GM13976 (cell line): ENCODE data around the gene ACOX1.

Source experiments
- DNase-seq: peaks from one replicate; pipeline ENCODE4 v3.0.0; 2012; ENCODE audit warnings: low spot score
- in situ Hi-C: fragments of 300-500 bp; cut with MboI; formaldehyde crosslinking; loops from one replicate; pipeline ENCODE4 v1.12.0; 2022; ENCODE audit warnings: low sequenced_read_pairs, mixed read lengths, inconsistent platforms; ENCODE audit not compliant: unreplicated experiment
- TF ChIP-seq, protein P1 (sequence below): IDR thresholded peaks from 2 replicates; pipeline ENCODE4 v1.5.1; 2012; ENCODE audit warnings: borderline replicate concordance, mild to moderate bottlenecking; ENCODE audit not compliant: insufficient read depth; ENCODE audit errors: extremely low read depth, missing control alignments, control extremely low read depth

Gene ACOX1

DNA sequence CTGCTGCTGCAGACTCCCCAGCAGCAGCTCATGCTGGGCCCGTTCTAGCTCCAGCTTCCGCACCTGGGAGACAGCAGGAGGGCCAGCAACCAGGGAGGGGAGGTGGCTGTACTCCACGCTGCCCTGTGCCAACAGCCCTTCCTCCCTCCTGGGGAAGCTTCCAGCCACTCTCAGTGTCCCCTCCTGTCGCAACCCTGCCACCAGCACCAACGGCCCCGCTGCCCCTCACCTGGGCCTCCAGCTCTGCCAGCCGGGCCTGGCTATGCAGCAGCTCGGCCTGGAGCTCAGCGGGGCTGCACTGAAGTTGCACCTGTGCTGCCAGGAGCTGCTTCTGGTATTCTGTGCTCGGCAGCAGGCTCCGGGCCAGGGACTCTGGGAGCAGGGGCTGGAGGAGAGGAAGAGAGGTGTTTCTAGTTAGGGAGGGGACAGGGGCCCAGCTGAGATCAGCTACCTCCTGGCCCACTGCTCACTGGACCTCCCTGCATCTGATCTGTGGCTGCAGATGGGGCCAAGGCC is 58.9 kb downstream of the ACOX1 start:
- DNase-seq: no peak
- TF ChIP-seq, protein P1, sequence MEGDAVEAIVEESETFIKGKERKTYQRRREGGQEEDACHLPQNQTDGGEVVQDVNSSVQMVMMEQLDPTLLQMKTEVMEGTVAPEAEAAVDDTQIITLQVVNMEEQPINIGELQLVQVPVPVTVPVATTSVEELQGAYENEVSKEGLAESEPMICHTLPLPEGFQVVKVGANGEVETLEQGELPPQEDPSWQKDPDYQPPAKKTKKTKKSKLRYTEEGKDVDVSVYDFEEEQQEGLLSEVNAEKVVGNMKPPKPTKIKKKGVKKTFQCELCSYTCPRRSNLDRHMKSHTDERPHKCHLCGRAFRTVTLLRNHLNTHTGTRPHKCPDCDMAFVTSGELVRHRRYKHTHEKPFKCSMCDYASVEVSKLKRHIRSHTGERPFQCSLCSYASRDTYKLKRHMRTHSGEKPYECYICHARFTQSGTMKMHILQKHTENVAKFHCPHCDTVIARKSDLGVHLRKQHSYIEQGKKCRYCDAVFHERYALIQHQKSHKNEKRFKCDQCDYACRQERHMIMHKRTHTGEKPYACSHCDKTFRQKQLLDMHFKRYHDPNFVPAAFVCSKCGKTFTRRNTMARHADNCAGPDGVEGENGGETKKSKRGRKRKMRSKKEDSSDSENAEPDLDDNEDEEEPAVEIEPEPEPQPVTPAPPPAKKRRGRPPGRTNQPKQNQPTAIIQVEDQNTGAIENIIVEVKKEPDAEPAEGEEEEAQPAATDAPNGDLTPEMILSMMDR: no peak
- in situ Hi-C loops: loop anchor here (25.0 kb wide), 1 partner anchor 367 kb away; no protein-coding TSS in a partner anchor

DNA sequence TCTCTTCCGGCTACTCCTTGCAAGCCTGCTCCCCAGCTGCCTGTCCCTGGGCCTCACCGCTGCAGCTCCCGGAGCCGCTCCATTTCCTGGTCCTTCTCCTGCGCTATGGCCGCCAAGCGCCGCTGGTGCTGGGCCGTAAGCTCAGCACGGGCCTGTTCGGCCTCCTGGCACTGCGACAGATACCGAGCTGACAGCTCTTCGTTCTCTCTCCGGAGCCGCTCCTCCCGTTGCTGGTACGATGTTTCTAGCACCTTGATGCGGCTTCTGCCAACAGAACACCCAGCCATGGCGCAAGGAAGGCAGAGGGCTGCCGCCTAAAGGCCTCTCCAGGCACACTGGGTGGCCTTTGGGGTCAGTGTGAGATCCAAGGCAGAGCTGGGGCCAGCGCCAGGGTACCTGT is 59.4 kb downstream of the ACOX1 start:
- no peak for DNase-seq
- in situ Hi-C loops: loop anchor here (25.0 kb wide), 1 partner anchor 368 kb away; no protein-coding TSS in a partner anchor
- TF ChIP-seq, protein P1: no peak

- TF ChIP-seq, protein P1: no peak
- in situ Hi-C loops: loop anchor here (25.0 kb wide), 1 partner anchor 369 kb away; no protein-coding TSS in a partner anchor
- DNase-seq: no peak
These were observed 61.0 kb downstream of the ACOX1 start for GRCh38 chr17:75917917-75918445.

GRCh38 chr17:75917141-75917916 is 61.6 kb downstream of the ACOX1 start:
- TF ChIP-seq, protein P1: no peak
- DNase-seq: no peak
- in situ Hi-C loops: loop anchor here (25.0 kb wide), 1 partner anchor 370 kb away; no protein-coding TSS in a partner anchor

DNA sequence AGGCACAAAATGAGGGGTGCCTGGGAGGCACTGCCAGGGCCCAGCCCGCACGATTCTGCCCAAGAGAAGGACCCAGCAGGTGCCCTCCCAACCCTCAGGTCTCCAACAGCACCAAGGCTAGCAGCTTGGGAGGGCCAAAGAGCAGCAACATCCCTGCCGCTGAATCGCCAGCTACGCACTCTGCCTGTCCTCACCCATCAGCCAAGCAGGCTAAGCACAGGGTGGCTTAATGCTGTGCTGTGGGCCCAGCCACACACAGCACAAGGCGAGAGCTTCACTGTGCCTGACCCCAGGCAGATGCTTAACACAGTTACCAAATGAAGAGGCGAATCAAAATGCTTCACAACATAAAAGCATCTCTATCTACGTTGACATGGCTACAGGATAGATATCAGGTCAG is 63.7 kb downstream of the ACOX1 start:
- DNase-seq: no peak
- TF ChIP-seq, protein P1: no peak
- in situ Hi-C loops: loop anchor here (25.0 kb wide), 1 partner anchor 372 kb away; no protein-coding TSS in a partner anchor

DNA sequence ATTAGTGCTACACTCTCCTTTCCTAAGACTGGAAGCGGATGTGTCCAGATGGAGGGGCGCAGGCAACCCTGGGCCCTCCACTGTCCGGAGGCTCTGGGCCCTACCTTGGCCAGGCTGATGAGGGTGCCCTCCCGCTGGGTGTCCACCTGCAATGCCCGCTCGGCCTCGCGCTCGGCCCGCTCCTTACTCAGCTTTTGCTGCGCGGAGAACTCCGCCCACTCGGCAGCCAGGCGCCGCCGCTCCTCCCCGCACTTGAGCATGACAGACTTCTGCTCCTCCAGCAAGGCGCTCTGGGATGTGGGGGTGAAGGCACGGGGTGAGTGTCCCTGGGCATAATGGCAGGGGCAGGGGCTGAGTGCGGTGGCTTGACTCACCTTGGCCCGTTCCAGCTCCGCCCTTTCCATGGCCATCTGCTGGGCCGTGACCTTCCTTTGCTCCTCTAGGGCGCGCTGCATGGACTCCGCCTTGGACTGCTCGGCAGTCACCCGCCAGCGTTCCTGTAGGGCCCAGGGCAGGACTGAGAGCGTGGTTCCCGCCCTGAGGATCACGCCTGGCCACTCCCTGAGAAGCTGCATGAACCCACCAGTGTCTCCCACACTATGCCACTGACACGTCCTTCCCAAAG is 64.2 kb downstream of the ACOX1 start:
- in situ Hi-C loops: loop anchor here (5.0 to 25.0 kb wide), 2 partner anchors 98 to 373 kb away; no protein-coding TSS in a partner anchor

More for the DNA sequence above, 64.2 kb downstream of the ACOX1 start:
- DNase-seq: no peak
- TF ChIP-seq, protein P1: no peak
